GM18951 (cell line): ENCODE results near the gene IGSF21.

ENCODE experiments used
- POLR2A ChIP-seq: IDR thresholded peaks from 4 replicates; pipeline ENCODE4 v1.6.1; 2011; ENCODE audit warnings: mild to moderate bottlenecking; ENCODE audit not compliant: insufficient read length, insufficient read depth; ENCODE audit errors: extremely low read depth
- in situ Hi-C: fragments of 300-500 bp; cut with MboI; formaldehyde crosslinking; loops from one replicate; pipeline ENCODE4 v1.12.0; 2022; ENCODE audit warnings: low sequenced_read_pairs, mixed read lengths, inconsistent platforms; ENCODE audit not compliant: unreplicated experiment

IGSF21 gene

DNA sequence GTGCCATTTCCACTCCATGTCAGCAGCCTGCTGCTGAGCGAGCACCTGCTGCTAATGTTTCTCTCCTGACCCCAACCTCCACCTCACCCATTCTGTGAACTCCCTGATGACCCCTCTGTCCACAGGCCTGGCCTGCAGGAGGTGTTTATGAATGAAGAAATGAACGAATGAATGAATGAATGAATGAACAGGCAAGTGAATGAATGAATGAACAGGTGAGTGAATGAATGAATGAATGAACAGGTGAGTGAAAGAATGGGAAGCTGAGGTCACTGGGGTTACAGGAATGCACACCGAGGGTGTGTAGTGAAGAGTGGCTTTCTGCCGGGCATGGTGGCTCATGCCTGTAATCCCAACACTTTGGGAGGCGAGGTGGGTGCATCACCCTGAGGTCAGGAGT is 173.4 kb downstream of the IGSF21 start:
- TF ChIP-seq POLR2A = no peak
- in situ Hi-C loops = no loop called here

DNA sequence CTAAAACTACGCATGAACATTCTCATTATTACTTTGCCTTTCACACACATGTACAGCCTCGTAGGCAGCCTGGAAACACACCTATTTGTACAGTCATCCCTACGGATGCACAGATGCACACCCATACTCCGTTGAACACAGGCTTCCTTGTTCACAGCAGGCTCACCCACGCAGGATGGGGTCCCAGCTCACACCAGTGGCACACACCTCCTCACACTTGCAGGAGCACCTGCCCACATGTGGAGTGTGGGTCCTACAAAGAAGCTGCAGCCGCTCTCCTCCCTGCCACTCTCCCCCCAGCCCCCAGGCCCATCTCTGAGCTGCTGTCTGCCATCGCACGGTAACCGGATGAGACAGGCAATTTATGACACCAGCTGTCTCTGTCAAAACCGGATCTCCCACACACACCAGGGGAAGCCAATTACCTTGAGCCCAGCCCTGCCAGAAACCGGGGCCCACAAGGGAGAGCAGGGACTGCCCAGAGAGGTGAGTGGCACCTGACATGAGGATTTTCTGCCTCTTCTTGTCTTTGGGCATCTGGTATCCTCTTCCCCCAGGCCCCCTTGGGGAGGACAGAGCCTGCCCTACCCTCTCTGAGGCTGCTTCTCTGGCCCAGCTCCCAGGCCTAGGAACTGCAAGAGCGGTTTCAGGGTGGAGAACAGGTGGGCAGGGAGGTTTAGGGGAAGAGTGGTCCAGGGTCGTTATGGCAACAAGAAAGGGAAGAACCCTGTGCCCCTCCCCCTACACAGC is 175.4 kb downstream of the IGSF21 start:
- in situ Hi-C loops = no loop called here
- no peak for TF ChIP-seq POLR2A

DNA sequence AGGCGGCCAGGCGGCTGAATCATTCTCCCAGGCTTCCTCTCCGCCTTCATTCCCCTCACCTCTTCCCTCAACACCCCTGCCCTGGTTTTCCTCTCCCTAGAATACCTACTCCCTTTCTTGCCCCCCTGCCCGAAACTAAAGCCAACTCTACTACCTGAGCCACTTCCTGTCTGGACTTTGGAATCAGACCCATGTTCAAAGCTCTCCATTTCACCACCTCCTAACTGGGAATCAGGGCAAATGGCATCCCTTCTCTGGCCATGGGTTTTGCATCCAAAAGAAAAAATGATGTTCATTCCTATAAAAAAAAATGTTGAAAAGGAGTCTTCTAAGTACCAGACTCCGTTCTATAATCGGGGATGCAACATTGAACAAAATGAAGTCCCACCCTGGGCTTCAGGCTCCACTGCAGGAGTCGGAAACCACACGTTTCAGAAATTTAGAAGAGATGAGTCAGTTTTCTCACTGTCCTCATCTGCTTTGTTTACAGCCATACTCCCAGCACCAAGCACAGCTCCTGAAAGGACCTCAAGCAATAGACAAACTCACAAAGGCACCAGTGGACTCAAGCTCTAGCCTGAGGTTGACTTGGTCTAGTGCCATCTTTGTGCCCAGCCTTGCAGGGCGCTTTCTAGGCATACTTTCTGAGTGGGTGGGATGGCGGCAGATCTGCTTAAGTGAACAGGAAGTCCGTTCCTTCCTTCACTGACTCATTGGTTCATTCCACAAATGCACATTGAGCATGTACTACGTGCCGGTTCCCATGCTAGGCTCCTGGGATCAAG is 176.2 kb downstream of the IGSF21 start:
- TF ChIP-seq POLR2A = no peak
- in situ Hi-C loops = no loop called here

DNA sequence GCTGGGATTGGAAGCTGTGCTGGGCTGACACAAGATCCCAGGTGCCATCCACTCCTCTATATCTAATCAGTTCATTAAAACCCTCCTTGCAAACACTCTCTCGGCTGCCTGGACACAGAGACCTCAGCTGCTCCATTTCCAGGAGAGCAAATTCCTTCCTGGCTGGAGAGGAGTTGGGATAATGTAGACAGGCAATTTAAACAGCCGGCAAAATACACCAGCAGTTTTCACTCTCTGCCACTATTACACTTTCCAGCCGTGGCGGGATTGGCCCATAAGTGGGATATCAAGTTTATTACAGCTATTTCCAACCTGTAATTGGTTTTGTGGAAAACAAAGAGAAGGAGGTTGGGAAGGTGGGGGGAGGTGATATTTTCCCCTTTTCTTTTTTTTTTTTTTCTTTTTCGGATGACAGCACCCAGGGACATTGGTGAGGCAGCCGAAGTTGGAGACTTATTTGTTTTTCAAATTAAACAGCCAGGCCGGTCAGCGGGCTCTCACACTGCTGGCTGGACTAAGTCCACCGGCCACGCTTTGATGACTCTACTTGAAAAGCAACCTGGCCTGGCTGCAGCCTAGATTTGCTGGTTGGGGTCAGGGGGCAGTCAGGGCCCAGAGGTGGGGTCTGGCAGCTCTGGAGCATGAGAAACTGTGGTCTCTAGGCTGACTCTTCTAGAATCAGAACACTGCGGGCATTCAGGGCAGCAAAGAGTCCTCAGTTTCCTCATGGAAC is 177.4 kb downstream of the IGSF21 start:
- no peak for TF ChIP-seq POLR2A
- in situ Hi-C loops = no loop called here

DNA sequence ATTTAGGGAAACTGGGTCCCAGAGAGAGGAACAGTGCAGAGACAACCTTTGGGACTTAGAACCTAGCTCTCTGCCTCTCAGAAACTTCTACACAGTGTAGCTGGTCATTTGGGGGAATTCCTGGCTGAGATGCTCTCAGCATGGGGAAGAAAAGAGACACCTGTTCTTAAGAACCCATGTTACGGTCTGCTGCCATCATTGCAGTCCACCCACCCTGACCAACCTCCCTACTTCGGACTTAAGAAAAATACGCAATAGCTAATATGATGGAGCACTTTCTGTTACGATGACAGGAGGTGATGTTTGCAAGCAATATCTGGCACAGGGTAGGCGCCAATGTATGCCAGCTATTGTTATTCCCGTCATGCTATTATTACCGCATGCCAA is 177.9 kb downstream of the IGSF21 start:
- in situ Hi-C loops = no loop called here
- TF ChIP-seq POLR2A = no peak

DNA sequence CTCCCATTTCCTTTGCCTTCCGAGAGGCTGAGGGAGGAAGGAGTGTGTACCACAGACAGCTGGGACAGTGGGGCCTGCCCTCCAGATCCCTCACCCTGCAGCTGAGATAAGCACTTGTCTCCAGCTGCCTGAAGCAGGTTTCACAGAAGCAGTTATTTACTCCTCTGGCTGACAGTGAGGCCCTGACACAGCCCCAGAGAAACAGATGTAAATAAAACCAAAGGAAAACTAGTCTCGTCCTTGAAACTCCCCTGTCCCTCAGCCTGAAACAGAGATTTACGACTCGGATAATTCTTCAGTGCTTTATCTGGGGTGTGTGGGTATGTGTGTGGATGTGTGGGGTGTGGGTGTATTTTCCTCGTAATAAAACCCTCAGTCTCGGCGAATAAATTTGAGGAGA is 181.1 kb downstream of the IGSF21 start:
- TF ChIP-seq POLR2A = no peak
- in situ Hi-C loops = no loop called here

DNA sequence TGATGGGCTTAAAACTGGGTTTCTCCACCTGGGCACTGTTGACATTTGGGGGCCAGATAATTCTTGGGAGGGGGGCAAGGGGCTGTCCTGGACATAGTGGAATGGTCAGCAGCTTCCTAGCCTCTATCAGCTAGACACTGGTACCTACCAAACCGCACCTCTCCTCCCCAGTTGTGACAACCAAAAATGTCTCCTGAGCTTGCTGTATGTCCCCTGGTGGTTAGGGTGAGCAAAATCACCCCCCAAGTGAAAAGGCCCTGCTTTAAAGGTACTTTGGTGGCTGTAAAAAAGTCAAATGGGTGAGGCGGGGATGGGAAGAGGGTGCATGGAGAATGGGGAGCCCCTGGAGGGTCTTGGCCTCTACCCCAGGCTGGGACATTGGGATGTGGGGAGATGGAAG is 182.0 kb downstream of the IGSF21 start:
- no peak for TF ChIP-seq POLR2A
- in situ Hi-C loops = no loop called here

DNA sequence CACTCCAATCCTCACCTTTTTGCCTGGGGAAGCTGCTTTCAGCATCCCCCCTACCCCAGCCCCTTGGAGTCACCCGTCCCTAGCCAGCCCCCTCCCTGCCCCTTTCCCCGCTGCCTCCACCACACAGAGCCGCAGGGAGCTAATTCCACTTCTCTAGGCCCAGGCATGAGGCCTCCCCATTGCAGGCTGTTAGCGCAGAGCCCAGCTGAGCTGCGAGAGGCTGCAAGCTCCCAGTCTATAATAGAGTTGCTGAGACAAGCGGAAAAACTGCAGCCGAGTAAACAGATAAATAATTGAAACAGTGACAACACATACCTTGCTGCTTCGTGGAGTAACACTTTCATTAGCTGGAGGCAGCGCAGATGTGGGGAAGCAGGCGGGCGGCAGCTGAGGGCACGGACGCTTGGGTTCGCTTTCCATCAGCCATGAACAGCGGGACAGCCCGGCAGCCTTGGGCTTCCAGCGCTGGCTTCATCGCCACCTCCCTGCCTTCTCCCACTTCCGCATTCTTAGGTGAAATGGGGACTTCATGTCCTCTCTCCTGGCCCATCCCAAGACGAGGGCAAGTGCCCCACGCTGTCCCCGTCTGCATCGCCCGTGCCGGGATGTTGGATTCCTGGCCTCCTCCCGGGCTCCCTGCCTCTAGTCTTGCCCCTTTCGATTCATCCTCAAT is 183.3 kb downstream of the IGSF21 start:
- TF ChIP-seq POLR2A = no peak
- in situ Hi-C loops = no loop called here

DNA sequence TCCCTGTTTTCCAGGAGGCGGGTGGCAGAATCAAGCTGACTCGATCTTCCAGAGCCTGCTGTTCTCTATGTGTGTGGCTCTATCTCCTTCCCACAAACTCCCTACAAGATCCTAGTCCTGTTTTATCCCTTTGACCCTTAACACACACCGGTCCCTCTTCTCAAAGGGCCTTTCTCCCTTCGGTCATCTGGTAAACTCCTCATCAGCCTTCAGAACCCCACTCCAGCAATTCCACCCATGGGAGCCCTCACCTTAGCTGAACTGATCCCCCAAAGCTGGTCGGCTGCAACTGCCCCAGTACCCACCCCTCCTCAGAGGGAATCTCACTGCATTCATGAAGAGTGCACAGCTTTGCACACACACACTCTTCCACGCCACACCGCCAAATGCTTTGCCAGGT is 184.9 kb downstream of the IGSF21 start:
- no peak for TF ChIP-seq POLR2A

DNA sequence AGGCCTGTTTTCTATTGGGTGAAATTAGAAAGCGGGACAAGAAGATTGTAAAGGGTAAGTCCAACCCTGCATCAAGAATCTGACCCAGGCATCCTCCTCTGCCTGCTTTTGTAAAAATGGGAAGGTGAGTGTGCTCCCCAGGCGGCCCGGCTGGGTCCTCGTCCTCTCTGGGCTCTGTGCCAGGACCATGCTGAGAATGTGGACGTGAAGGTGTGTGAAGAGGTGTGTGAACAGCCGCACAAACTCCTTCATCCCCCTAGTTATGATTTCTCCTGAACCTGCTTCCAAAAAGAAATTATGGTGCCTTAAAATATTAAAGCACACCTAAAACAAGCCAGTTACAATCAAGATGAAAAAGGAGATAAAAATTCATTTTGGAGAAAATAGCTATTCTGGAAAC is 185.7 kb downstream of the IGSF21 start:
- no peak for TF ChIP-seq POLR2A
- in situ Hi-C loops = no loop called here

More for the DNA sequence above, 184.9 kb downstream of the IGSF21 start:
- in situ Hi-C loops = no loop called here

DNA sequence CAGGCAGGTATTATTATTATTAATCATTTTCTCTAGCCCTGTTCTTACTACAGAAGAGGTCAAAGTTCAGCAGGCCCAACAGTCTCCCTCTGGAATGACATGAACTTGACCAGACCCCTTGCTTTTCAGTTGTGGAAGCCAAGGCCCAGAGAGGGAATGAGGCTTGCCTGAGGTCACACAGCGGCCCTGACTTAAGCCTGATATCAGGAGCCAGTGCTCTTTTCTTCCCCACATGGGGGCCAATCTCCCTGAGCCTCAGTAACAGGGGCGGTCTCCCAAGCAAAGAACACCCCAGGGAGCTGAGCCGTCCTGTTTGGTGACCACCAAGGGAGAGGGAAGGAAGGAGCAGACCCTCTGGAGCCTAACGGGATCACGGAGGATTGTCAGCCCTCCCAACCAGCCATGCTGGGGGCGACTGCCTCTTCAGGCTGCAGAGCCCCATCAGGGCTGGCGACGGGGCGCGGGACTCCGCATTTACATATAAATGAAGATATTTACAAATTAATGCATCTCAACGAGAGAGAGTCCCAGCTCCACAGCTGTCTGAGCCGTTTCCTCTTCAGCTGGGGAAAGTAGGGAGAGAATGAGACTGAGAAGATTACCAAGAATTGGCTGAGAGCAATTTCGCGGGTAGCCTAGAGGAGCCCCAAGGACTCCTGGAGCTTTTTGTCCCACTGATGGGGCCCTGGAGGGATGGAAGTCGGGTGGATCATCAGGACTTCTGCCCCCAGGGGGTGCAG is 187.0 kb downstream of the IGSF21 start:
- in situ Hi-C loops = no loop called here
- TF ChIP-seq POLR2A = no peak

DNA sequence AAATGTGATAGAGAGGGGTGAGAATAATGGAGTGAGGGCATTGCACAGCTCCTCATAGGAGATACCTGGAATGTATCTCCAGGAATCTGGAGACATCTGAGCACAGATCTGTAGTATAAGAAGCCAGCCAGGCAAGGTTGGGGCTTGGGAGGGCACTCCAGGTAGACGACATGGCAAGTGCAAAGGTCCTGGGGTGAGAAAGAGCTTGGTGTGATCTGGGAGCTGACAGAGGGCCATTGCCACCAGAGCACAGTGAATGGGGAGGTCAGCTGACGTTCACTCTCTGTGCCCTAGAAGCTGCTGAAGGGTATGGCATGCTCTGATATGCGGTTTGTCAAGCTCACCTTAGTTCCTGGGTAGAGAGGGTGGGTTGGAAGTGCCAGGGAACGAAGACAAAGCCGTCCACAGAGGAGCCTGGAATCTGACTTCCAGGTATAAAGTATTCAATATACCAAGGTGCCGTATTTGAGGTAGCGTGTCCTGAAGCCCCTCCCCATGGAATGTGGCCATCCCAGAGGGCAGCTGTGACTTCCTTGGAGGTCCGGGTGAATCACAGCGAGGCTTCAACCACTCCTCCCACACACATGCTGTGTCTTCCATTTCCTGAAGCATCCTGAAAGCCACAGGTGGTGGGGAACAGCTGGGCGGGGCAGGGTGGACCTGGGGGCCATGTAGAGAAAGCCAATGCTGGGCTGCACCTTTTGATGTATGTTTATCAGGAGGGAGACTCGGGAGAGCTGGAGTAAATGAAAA is 190.5 kb downstream of the IGSF21 start:
- in situ Hi-C loops = no loop called here
- no peak for TF ChIP-seq POLR2A
